ENCODE measurements around the gene HTRA1.

The HTRA1 gene

DNA sequence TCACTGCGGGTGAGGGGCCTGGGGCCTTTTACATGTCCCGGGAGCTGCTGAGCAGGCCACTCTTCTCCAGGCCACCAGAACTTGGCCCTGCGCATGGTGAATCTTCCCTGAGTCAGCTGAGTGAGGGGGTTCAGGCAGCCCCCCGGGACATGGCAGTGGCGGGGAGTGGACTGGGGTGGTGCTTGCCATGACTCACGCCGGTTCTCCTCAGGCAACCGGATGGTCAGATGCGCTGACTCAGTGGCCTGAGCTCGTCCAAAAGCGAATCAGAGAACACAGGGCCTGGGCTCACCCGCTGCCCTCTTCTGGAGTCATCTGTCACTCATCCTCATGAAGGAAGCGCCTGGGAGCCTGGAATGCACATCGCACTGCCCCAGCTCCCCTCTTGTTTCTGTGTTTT lies 33.5 kb downstream of the HTRA1 start:
- no peak for DNase-seq (ENCODE audit: low read depth)

DNA sequence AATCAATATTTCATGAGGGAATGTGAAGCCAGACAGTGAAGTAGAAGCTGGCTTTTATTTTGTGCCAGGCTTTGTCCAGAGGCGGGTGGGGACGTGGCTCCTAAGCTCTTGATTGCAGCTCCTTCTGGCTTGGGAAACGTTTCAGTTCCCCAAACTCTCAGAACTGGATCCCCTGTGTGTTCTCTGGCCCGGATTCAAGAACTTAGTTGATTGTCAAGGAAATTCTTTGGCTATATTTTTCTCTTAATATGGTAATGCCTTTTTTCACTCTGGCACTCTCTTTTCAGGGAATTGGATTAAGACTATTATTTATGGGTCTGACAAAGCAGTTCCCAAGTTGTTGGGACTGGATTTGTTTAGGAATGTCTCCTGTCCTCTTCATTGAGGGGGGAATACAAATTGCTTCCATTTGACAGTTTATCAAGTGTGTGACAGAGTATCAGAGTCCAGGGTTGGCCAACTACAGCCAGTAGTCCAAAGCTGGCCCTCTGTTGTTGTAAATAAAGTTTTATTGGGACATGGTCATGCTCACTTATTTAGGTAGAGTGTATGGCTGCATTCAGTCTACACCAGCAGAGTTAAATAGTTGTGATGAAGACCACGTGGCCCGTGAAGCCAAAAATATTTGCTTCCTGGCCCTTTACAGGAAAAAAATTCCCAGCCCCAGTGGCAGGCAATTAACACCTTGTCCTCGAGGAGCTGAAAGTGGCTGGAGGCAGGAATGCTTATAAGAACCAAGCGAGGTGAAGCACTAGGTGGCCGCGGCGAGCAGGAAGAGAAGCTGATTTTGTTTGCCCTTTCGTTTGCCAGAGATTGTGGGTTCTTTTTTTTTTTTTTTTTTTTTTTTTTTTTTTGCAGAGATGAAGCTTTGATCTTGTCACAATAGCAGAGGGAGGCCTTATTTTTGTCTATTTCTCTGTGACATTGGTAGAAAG lies 34.3 kb downstream of the HTRA1 start:
- DNase-seq (ENCODE audit: low read depth) = no peak

DNA sequence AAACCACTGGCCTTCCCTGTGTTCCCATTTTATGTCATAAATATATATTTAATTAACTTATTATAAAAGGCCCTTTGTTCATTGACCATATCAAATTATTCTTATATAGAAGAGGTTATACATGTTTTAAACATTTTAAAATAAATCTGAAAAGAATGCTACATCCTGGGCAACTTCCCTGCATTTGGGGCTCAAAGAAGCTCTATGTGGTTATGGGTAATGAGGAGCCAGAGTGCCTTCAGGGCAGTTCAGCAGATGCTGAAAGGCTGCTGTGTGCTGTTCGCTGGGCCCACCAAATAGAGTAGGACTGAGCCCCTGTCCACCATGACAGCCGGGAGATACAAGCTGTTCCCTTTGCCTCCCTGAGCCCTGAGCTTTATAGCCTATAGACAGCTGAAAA lies 35.9 kb downstream of the HTRA1 start:
- DNase-seq (ENCODE audit: low read depth) = no peak

DNA sequence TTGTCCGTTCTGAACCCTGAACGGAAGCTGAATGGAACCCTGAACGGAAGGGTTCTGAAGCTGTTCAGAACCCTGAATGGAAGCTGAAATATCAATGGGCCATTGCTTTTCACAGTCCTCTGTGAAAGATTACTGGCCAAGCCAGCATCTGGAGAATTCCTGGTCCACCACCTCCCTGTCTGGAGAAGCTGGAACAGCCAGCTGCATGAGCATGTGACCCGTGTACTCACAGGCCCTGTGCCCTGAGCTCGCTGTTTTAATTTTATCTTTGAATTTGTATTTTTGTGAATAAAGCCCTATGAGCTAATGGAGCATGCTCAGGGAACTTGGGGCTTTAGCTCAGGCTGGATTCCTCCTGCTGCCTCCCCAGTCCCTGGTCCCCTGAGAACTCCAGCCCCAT lies 37.2 kb downstream of the HTRA1 start:
- no peak for DNase-seq (ENCODE audit: low read depth)

DNA sequence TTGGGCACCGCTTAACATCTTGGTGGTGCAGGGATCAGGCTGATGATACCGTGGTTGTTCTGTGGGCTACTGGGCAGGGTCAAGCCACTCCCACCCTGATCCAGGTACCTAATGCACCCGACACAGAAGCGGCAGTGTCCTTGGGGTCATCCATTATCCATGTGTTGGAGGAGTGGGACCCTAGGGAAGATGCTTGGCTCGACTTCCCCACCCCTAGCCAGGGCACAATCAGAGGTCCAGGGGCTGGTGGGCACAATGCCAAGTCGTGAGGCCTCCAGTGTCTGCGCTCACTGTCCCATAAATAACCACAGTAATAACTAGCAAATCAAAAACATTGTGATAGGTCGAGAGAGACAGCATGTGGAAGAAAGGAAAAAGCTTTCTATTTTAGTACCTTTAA lies 37.7 kb downstream of the HTRA1 start:
- DNase-seq (ENCODE audit: low read depth) = no peak

DNA sequence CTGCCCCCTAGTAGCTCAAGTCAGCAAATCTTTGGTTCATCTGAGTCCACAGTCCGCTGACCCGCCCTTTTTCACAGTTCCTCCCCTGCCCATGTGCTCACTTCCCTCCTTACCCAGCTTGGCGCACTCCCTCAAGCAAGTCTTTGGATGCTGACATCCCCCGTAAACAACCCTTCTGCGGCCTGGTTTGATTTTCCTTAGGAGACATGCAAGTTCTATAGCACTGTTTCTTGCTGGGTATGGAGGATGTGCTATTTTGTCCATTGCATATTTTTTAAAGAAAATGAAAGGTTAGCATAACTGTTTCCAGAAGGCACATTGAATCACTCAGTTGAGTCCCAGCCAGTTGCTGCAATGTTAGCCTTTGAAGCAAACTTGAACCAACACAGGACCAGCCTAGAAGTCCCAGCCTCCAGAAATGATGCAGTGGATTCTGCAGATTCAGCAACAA lies 38.2 kb downstream of the HTRA1 start:
- DNase-seq (ENCODE audit: low read depth) = no peak

DNA sequence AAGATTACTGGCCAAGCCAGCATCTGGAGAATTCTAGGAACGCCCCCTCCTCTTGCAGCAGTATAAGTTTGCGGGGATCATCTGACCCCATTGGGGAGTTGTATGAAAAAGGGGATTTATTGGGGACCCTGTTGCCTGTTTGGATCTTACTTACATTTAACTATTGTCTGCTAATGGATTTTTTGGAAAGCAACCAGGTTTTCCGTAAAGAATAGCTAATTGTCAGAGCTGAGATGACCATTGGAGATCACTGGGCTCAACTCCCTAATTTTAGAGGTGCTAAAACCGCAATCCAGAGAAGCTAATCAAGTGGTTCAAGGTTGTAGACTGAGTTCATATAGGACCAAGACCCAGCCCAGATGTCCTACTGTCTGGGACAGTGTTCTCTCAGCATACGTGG lies 38.8 kb downstream of the HTRA1 start:
- DNase-seq (ENCODE audit: low read depth) = no peak

DNA sequence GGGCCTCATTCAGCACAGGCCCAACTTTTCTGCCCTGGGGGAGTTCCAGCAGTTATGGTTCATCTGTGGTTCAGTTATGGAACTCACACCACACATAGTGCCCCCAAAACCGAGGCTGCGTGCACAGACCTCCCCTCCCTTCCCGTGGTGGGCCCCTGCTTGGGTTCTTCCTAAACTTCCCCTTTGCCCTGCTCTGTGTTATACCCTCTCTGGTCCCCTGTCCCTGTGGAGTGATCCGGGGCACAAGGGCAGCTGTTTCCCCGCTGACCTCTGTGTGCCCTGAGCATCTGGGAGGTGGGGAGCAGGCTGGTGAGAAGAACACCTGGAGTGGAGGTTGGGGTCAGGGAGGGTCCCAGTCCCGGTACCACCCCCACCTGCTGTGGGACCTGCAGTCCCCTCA lies 39.4 kb downstream of the HTRA1 start:
- no peak for DNase-seq (ENCODE audit: low read depth)

DNA sequence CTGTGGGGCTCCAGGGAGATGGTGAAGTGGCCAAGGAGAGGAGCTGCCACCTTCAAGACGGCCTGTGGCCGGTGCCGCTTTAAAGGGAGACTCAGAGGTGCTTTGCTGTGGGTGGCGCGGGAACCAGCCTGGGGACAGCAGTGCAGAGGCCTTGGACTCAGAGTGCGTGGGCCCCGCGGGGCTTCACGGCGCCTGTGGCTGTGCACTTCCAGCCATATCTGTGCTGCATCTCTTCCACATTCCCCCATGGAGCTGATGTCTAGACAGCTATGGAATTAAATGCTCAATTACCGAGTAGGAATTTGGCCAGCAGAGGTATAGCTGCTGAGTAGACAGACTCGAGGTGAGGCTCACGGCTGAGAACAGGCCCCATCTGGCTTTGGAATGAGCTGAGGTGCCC lies 41.7 kb downstream of the HTRA1 start:
- DNase-seq (ENCODE audit: low read depth) = no peak

DNA sequence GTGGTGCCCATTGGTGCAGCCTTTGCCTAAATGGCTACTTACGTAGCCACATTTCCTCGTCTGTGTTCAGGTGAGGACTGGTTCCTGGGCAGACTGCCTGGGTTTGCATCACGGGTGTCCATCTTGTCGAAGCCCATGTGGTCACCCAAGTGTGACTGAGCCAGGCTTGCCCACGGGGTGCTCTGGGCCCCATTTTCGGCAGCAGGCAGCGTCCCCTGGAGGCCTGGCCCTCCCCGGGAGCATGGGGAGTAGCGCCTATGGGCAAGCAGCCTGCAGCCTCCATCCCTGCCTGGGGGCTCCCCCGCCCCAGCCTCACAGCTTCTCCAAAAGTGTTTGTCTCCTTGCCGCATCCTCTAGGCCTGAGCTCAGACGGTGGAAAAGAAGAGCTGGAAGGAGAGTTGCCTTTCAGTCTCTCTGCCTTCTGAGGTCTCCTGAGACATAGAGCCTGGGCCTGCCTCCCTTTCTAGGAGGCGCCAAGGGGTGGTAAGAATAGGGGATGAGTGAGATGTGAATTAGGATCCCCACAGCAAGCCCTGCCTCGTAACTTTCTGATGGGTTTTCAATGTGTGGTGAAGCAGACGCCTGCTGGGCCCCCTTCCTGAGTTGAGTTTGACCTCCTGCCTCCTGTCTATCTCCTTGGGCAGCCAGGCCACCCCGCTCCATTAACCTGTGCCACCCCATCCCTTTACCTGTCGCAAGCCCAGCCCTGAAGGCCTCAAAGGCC lies 42.7 kb downstream of the HTRA1 start:
- no peak for DNase-seq (ENCODE audit: low read depth)

DNA sequence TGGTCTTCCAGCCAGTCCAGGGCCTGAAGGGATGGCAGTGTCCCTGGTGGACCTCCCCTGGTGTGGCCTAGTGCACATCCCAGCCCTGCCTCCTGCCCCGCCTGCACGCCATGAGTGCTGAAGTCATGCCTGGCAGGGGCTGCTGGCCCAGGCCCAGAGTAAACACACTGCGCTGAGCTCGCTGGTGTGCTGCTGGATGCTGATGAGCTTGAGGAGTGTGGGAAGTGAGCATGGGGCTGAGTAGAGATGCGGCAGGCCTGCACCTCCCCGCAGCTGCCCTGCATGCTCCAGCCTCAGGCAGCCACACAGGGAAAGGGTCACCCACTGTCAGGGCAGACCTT lies 43.2 kb downstream of the HTRA1 start:
- no peak for DNase-seq (ENCODE audit: low read depth)

DNA sequence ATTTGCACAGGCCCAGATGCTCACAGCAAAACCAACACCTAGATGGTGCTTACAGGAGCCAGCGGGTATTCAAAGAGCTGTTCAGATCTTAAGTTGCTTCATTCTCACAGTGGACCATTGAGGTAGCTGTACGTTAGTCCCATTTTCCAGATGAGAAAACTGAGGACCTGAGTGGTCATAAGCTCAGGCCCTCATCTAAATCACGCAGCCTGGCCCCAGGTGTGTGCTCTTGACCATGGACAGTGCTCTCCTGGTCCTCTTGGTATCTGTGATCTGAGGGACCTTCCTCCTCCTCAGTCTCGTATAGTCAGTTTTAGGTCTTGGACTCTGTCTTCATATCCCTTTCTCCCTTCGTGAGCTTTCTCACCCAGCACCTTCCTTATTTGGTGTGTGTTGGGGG lies 43.7 kb downstream of the HTRA1 start:
- no peak for DNase-seq (ENCODE audit: low read depth)

DNA sequence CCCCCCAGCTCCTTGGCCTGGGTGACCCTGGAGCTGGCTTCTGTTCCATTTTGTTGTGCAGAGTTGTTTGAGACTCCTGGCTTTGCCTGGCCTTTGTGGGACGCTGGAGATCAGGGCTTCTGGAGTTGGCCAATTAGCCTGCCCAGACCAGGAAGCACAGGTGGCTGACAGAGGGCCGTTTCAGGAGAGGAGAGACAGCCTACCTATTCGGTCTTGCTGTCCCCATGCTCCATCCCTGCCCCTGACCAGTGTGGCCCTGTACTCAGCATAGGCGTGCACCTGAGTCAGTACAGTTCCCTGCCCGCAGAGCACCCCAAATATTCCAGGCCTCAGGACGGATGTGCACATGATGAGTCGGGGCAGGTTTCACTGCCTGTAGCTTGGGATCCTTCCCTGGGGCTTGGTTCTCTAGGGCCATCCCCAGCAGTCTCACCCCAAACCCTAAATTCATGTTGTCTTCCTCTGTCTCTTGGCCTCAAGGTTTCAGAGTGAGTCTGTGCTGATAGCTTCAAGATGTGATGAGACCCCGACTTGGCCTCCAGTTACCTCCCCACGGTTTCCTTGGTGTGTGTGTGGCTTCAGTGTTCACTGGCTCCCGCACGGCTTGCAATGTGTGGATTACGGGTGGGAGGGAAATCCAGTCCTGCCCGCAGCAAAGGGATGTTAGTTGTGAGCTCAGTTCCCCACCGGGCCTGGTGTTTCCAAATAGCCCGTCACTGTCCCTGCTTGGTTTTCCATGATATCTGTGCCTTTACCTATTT lies 44.7 kb downstream of the HTRA1 start:
- no peak for DNase-seq (ENCODE audit: low read depth)

DNA sequence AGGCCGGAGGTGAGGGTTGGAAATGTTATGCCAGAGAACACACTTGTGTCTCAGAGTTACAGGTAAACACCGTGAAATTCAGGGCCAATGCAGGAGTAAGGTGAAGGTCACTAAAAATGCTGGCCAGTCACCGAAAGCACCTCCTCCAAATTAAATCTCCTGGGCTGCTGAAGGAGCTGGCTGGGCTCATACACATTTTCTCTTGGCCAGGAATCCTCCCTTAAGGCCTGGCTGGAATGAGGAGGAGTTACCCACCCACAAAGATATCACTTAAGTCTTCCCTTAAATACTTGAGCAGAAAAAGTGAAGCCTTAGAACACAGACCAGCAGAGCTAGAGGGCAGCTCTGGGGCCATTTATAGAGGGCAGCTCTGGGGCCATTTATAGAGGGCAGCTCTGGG lies 46.3 kb downstream of the HTRA1 start:
- no peak for DNase-seq (ENCODE audit: low read depth)

DNA sequence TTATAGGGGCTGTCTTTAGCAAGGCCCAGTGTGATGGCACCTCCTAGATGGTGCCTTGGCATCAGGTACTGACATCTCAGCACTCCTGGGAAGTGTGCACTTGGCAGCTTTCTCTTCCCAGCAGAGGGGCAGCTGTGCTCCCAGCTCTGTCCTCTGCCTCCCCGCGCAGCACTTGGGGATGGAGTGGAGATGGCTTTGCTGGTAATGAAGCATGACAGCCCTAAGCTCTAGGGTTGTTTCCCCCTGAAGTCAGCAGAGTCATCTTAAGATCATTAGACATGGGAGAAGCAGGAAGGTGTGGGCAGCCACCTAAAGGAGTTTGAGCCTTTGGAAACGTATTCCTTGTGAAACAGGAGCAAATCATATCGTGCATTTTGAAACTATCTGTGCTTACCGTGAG lies 46.7 kb downstream of the HTRA1 start:
- DNase-seq (ENCODE audit: low read depth) = no peak

DNA sequence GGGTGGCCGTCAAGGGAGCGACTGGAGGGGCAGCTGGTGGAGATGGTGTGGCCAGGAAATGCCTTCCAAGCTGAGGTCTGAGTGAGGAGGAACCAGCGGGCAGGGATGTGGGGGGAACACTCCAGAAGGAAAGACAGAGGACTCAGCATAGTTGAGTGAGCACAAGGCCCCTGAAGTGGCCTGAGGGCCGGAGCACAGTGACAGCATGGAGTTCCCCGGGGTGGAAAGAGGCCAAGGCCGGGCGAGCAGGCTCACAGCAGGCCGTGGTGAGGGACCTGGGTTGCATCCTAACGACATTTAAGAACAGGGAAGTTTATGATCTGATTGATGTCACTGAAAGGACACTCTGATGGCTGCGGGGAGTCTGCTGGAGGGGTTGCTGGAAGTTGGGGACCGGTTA lies 48.0 kb downstream of the HTRA1 start:
- DNase-seq (ENCODE audit: low read depth) = no peak

DNA sequence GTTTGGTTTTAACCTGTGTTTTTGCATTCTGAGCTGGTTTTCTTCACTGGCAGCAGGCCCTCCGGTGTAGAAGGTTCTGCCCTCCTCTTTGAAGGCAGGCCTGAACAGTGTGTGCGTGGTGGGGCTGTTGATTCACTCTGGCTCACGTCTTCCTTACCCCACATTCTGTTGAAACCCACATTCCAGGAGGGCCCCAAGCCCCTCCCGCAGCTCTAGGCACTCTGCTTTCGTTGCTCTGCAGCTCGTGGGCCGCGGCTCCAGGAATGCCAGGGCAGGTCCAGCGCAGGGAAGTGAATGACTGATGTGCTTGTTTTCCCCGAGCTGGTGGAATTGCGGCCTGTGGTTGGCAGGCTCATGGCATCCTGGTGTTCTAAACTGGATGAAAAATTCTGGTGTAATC lies 49.0 kb downstream of the HTRA1 start:
- no peak for DNase-seq (ENCODE audit: low read depth)

DNA sequence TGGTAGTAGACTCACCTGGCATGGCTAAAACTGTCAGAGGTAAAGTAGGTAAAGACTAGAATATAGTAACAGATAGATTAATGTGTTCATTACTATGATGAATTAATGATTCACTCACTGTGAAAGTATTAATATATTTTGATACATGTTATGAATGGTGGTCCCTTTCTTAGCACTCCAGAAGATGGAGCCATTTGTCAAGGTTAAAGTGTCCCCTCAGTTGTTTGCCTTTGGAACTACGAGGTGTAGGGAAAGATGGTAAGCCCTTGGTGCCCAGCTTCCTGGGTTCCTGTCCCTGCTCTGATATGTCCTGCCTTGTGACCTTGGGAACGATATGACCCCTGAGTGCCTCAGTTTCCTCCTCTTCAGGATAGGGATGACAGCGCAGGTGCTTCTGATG lies 49.4 kb downstream of the HTRA1 start:
- DNase-seq (ENCODE audit: low read depth) = no peak

DNA sequence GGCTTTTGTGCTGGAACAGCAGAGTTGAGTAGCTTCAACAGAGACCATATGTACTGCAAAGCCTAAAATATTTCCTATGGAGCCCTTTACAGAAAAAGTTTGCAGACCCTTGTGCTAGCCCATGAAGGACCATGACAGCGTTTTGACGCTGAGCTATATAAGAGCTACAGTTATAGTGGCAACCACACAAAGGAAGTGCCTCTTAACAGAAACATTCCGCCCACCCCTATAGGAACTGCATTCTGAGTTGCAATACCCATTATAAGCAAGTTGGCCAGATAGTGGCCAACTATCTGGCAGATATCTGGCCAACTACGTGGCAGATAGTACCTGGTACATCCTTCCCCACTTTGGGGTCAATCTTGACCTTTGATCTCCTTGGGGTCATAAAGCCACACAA lies 51.7 kb downstream of the HTRA1 start:
- no peak for DNase-seq (ENCODE audit: low read depth)

DNA sequence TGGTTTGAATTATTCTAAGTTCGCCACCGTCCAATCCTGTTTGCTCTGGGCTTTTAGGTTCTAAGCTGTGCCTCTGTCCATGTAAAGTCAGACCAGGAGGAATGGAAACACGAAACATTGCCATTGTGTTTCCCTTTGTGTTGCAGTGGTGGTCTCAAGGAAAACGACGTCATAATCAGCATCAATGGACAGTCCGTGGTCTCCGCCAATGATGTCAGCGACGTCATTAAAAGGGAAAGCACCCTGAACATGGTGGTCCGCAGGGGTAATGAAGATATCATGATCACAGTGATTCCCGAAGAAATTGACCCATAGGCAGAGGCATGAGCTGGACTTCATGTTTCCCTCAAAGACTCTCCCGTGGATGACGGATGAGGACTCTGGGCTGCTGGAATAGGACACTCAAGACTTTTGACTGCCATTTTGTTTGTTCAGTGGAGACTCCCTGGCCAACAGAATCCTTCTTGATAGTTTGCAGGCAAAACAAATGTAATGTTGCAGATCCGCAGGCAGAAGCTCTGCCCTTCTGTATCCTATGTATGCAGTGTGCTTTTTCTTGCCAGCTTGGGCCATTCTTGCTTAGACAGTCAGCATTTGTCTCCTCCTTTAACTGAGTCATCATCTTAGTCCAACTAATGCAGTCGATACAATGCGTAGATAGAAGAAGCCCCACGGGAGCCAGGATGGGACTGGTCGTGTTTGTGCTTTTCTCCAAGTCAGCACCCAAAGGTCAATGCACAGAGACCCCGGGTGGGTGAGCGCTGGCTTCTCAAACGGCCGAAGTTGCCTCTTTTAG lies 52.9 kb downstream of the HTRA1 start:
- no peak for DNase-seq (ENCODE audit: low read depth)

DNA sequence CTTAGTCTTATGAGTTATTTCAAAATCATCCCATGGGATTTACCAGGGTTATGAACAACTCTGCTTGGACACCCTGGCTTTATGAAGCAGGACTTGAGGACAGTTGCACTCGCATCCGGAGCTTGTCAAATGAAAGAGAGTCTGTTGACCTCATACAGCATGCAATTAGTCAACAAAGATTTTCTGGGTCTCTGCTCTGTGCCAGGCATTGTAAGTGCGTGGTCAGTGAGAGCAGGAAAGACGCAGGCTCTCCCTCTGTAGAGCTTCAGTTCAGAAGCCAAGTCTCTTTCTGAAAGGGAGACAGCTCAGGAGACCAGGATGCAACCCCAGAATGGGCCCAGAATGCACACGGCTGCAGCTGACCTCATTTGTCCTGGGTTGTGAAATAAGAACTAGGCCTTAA lies 53.7 kb downstream of the HTRA1 start:
- DNase-seq (ENCODE audit: low read depth) = no peak

Data from activated T-helper 9 cell treated with anti-CD3 and anti-CD28 coated beads, Interleukin-2, amount 50 U/mL, for 16 hours (primary cell).